HepG2 (cell line): ENCODE results near the gene C2orf92. TPM values are rescaled to one million over a fixed set of nuclear protein-coding genes. Genes with fewer than 3 reads are reported as not detected.
A peak's percentile ranks its signal among the peaks of the same experiment; 100 is the strongest.

Experiments
- FOSL1 ChIP-seq: sonication (generic); formaldehyde crosslinking; IDR thresholded peaks from 2 replicates; pipeline ENCODE4 v1.9.0; 2021; ENCODE audit warnings: missing genetic modification reagents, borderline replicate concordance
- ISL2 ChIP-seq: sonication (generic); formaldehyde crosslinking; IDR thresholded peaks from 2 replicates; pipeline ENCODE4 v1.5.0; 2020; ENCODE audit warnings: missing genetic modification reagents
- JARID2 ChIP-seq: sonication (generic); formaldehyde crosslinking; IDR thresholded peaks from 2 replicates; pipeline ENCODE4 v1.8.1; 2023; ENCODE audit warnings: missing genetic modification reagents, inconsistent platforms; ENCODE audit not compliant: insufficient replicate concordance
- MLLT10 ChIP-seq: sonication (generic); formaldehyde crosslinking; IDR thresholded peaks from 2 replicates; pipeline ENCODE4 v1.4.0; 2020; ENCODE audit warnings: missing genetic modification reagents
- RXRA ChIP-seq: sonication (generic); formaldehyde crosslinking; IDR thresholded peaks from 2 replicates; pipeline ENCODE4 v1.5.1; 2020; ENCODE audit warnings: missing genetic modification reagents
- SIN3B ChIP-seq: fragments of 150-350 bp; IDR thresholded peaks from 2 replicates; pipeline ENCODE4 v1.6.1; 2014; ENCODE audit warnings: low read length
- SMAD9 ChIP-seq: sonication (generic); formaldehyde crosslinking; IDR thresholded peaks from 2 replicates; pipeline ENCODE4 v1.5.1; 2020; ENCODE audit warnings: mild to moderate bottlenecking, missing genetic modification reagents
- SPEN ChIP-seq: sonication (generic); formaldehyde crosslinking; IDR thresholded peaks from 2 replicates; pipeline ENCODE4 v1.5.1; 2020; ENCODE audit warnings: low read depth, mild to moderate bottlenecking, missing genetic modification reagents
- ZHX2 ChIP-seq, 2 experiments: sonication (generic) in 1 of 2; formaldehyde crosslinking in 1 of 2; IDR thresholded peaks; 2 replicates each; pipeline versions ENCODE4 v1.6.1 to v1.9.0; 2014 to 2022; ENCODE audit warnings: antibody characterized with exemption in 1 of 2, borderline replicate concordance in 1 of 2, inconsistent platforms in 1 of 2, low read depth in 1 of 2, missing genetic modification reagents in 1 of 2
- ZNF121 ChIP-seq: sonication (generic); formaldehyde crosslinking; IDR thresholded peaks from 2 replicates; pipeline ENCODE4 v1.5.0; 2020; ENCODE audit warnings: mild to moderate bottlenecking, missing genetic modification reagents
- ZNF225 ChIP-seq: sonication (generic); formaldehyde crosslinking; IDR thresholded peaks from 2 replicates; pipeline ENCODE4 v1.4.0; 2020; ENCODE audit warnings: mild to moderate bottlenecking, missing genetic modification reagents
- ZNF513 ChIP-seq: sonication (generic); formaldehyde crosslinking; conservative IDR thresholded peaks from 2 replicates; pipeline ENCODE4 v1.5.0; 2020; ENCODE audit warnings: missing genetic modification reagents
- ZNF569 ChIP-seq: sonication (generic); formaldehyde crosslinking; IDR thresholded peaks from 2 replicates; pipeline ENCODE4 v1.5.0; 2020; ENCODE audit warnings: mild to moderate bottlenecking, missing genetic modification reagents, moderate library complexity, borderline replicate concordance
- ZNF678 ChIP-seq: sonication (generic); formaldehyde crosslinking; IDR thresholded peaks from 2 replicates; pipeline ENCODE4 v1.4.0; 2020; ENCODE audit warnings: mild to moderate bottlenecking, missing genetic modification reagents
- ZNF749 ChIP-seq: sonication (generic); formaldehyde crosslinking; IDR thresholded peaks from 2 replicates; pipeline ENCODE4 v1.8.0; 2022; ENCODE audit warnings: mild to moderate bottlenecking, missing genetic modification reagents, moderate library complexity, borderline replicate concordance
- polyA plus RNA-seq, 8 experiments: library from polyadenylated mRNA; depleted of rRNA in 3 of 8; stranded (reverse) in 7 of 8; unstranded in 1 of 8; fragments of >200 nt; fragmentation: Illumina TruSeq in 4 of 8; extraction: Trizol in 4 of 8; gene quantifications; 2 replicates each; pipeline versions ENCODE4 v1.2.1 to v1.2.3, GENCODE V29; 2011 to 2016; ENCODE audit warnings: low read depth in 4 of 8, missing spikeins in 1 of 8, mixed read lengths in 1 of 8; ENCODE audit not compliant: insufficient read depth in 1 of 8
- total RNA-seq, 5 experiments: library from RNA; depleted of rRNA; stranded (reverse); fragments of >200 nt; fragmentation: Illumina TruSeq; extraction: Trizol; gene quantifications; 2 replicates each; pipeline ENCODE4 v1.2.3, GENCODE V29; 2016; ENCODE audit warnings: low read depth in 1 of 5
- TF ChIP-seq, protein P1 (sequence below): sonication (generic); formaldehyde crosslinking; IDR thresholded peaks from 2 replicates; pipeline ENCODE4 v1.4.0; 2020; ENCODE audit warnings: missing genetic modification reagents
- TF ChIP-seq, protein P2 (sequence below): sonication (generic); formaldehyde crosslinking; conservative IDR thresholded peaks from 2 replicates; pipeline ENCODE4 v1.4.0; 2020; ENCODE audit warnings: missing genetic modification reagents

Gene C2orf92
- total and polyA plus RNA-seq, 2 of the 13 experiments (the other 11 are each of a cell fraction or from before 2014, with no cell fraction given): 4.9 to 5.0 TPM

GRCh38 chr2:97663962-97664635, 5.4 kb upstream of the C2orf92 start, which contains the start of gene ACTR1B (continued):
- TF ChIP-seq ZNF749 (CRISPR knock-in tag) (peak; percentile 34; the same call in 1 of the 2 replicates), ZNF678 (CRISPR knock-in tag) (no peak; the same call in 1 of the 2 replicates), RXRA (0 out of 2 replicates have a peak, but pooled peaks have one; percentile 48), ZNF121 (peak; percentile 58), ZNF569 (CRISPR knock-in tag) (no peak), JARID2 (no peak), ZHX2 (IDR thresholded peaks at IDR 0.05; ENCODE audit: low read depth) (peak; percentile 51), ZHX2 (CRISPR knock-in tag; IDR thresholded peaks at IDR 0.05; ENCODE audit: borderline replicate concordance) (0 out of 2 replicates have a peak, but pooled peaks have one; percentile 54), MLLT10 (CRISPR knock-in tag) (no peak), ISL2 (no peak; the same call in none of the 2 replicates), ZNF513 (CRISPR knock-in tag) (no peak), SMAD9 (no peak), SIN3B (no peak), ZNF225 (no peak), FOSL1 (CRISPR knock-in tag) (no peak), SPEN (CRISPR knock-in tag) (peak; percentile 46)
- TF ChIP-seq, protein P1, sequence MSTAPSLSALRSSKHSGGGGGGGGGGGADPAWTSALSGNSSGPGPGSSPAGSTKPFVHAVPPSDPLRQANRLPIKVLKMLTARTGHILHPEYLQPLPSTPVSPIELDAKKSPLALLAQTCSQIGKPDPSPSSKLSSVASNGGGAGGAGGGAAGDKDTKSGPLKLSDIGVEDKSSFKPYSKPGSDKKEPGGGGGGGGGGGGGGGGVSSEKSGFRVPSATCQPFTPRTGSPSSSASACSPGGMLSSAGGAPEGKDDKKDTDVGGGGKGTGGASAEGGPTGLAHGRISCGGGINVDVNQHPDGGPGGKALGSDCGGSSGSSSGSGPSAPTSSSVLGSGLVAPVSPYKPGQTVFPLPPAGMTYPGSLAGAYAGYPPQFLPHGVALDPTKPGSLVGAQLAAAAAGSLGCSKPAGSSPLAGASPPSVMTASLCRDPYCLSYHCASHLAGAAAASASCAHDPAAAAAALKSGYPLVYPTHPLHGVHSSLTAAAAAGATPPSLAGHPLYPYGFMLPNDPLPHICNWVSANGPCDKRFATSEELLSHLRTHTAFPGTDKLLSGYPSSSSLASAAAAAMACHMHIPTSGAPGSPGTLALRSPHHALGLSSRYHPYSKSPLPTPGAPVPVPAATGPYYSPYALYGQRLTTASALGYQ (CRISPR knock-in tag): peak; percentile 61; the same call in 1 of the 2 replicates
- TF ChIP-seq, protein P2, sequence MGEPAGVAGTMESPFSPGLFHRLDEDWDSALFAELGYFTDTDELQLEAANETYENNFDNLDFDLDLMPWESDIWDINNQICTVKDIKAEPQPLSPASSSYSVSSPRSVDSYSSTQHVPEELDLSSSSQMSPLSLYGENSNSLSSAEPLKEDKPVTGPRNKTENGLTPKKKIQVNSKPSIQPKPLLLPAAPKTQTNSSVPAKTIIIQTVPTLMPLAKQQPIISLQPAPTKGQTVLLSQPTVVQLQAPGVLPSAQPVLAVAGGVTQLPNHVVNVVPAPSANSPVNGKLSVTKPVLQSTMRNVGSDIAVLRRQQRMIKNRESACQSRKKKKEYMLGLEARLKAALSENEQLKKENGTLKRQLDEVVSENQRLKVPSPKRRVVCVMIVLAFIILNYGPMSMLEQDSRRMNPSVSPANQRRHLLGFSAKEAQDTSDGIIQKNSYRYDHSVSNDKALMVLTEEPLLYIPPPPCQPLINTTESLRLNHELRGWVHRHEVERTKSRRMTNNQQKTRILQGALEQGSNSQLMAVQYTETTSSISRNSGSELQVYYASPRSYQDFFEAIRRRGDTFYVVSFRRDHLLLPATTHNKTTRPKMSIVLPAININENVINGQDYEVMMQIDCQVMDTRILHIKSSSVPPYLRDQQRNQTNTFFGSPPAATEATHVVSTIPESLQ (CRISPR knock-in tag): no peak; the same call in 1 of the 2 replicates
